Right atrium auricular region (tissue), 2 donors: ENCODE data around the gene SCART1. TPM values are rescaled to one million over a fixed set of nuclear protein-coding genes. Genes with fewer than 3 reads are reported as not detected.
A peak's percentile ranks its signal among the peaks of the same experiment; 100 is the strongest.

ENCODE experiments used
- DNase-seq: peaks from one replicate; pipeline ENCODE4 v3.0.0-alpha.2; 2019; ENCODE audit warnings: low spot score
- H3K27ac ChIP-seq, 2 donors: fragments of 200-600 bp; sonication (generic); 1 replicate in 1 of 2; 2 replicates in 1 of 2; pipeline ENCODE4 v1.5.1; 2016 to 2019
- H3K27me3 ChIP-seq, 2 donors: fragments of 200-600 bp; sonication (generic); one replicate each; pipeline versions ENCODE4 v1.5.1 to v1.6.0; 2017 to 2019
- H3K36me3 ChIP-seq: fragments of 200-600 bp; sonication (generic); one replicate; pipeline ENCODE4 v1.5.1; 2016
- H3K4me1 ChIP-seq, 2 donors: fragments of 200-600 bp; sonication (generic); one replicate each; pipeline versions ENCODE4 v1.5.1 to v1.6.0; 2017 to 2019
- H3K4me3 ChIP-seq, 2 donors: fragments of 200-600 bp; sonication (generic); 1 replicate in 1 of 2; 2 replicates in 1 of 2; pipeline ENCODE4 v1.5.1; 2017 to 2019; ENCODE audit warnings: mild to moderate bottlenecking in 1 of 2, moderate library complexity in 1 of 2
- H3K9me3 ChIP-seq, 2 donors: fragments of 200-600 bp; sonication (generic); one replicate each; pipeline ENCODE4 v1.5.1; 2019
- total RNA-seq, 2 donors: library from RNA; depleted of rRNA; stranded (reverse); fragments of >200 nt; gene quantifications; one replicate each; pipeline ENCODE4 v1.1.0, GENCODE V29; 2016
- TF ChIP-seq, protein P1 (sequence below), 2 donors: fragments of 200-600 bp; sonication (generic); IDR thresholded peaks; one replicate each; pipeline ENCODE4 v1.5.1; 2019; ENCODE audit warnings: antibody characterized with exemption in 2 of 2

SCART1 gene
- total RNA-seq, 2 donors from 2014 or later: 0.22 to 0.24 TPM

DNA sequence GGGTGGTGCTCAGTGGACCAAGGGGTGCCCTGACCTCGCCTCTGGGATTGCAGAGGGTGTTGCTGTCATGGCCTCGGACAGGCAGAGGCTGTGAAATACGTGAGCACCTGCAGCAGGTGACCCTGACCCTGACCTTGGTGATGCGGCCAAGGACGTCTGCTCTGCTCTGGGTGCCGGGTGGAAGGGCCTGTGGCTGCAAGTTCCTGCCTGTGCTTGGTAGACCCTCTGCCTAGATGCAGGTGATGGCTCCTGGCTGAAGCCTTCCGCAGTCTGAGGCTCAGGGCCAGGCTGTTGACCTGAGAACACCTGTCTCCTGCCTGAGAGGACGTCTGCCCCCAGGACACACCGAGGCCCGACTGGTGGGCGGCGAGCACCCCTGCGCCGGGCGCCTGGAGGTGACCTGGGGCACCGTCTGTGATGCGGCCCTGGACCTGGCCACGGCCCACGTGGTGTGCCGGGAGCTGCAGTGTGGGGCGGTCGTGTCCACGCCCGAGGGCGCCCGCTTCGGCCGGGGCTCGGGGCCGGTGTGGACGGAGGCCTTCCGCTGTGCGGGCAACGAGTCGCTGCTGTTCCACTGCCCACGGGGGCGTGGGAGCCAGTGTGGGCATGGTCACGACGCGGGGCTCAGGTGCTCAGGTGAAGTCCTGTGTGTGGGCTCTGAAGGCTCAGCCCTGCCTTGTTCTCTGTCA, 4.4 kb downstream of the SCART1 start:
- peak; percentile 38 for DNase-seq
- Histone ChIP-seq H3K36me3 (no peaks in the 10 kb centered on the region), H3K27me3 (no peaks in the 10 kb centered on the region), H3K4me3 (no peak overlapping the region), H3K9me3 (no peaks in the 10 kb centered on the region), H3K27ac (no peak overlapping the region), H3K4me1 (no peaks in the 10 kb centered on the region)
- TF ChIP-seq, protein P1, sequence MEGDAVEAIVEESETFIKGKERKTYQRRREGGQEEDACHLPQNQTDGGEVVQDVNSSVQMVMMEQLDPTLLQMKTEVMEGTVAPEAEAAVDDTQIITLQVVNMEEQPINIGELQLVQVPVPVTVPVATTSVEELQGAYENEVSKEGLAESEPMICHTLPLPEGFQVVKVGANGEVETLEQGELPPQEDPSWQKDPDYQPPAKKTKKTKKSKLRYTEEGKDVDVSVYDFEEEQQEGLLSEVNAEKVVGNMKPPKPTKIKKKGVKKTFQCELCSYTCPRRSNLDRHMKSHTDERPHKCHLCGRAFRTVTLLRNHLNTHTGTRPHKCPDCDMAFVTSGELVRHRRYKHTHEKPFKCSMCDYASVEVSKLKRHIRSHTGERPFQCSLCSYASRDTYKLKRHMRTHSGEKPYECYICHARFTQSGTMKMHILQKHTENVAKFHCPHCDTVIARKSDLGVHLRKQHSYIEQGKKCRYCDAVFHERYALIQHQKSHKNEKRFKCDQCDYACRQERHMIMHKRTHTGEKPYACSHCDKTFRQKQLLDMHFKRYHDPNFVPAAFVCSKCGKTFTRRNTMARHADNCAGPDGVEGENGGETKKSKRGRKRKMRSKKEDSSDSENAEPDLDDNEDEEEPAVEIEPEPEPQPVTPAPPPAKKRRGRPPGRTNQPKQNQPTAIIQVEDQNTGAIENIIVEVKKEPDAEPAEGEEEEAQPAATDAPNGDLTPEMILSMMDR (IDR thresholded peaks at IDR 0.05): no peak

DNA sequence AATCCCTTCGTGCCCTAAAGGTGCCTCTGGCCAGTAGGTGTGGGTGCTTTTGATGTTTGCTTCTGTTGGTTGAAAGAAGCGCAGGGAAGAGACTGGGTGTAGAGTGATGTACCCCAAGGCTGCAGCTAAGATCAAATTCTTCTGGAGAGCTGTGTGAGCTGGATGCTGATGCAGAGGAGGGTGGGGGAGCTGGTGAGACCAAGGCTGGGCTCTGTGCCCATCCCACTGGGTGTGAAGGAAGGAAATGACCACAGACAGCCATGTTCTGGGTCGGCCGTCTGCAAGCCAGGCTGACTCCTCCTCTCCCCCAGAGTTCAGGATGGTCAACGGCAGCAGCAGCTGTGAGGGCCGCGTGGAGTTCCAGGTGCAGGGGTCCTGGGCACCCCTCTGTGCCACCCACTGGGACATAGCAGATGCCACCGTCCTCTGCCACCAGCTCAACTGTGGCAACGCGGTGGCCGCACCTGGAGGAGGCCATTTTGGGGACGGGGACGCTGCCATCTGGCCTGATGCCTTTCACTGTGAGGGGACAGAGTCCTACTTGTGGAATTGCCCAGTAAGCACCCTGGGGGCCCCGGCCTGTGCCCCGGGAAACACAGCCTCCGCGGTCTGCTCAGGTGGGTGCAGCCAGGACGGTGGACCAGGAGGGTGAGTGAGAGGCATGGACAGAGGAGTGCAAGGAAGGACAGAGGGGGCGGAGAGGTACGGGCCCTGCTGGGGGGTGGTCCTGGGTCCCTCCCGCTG, 5.1 kb downstream of the SCART1 start:
- Histone ChIP-seq H3K9me3 (no peaks in the 10 kb centered on the region), H3K4me1 (no peaks in the 10 kb centered on the region), H3K27ac (no peak overlapping the region), H3K27me3 (no peaks in the 10 kb centered on the region), H3K4me3 (no peak overlapping the region), H3K36me3 (no peaks in the 10 kb centered on the region)
- DNase-seq: peak; percentile 21
- TF ChIP-seq, protein P1 (IDR thresholded peaks at IDR 0.05): no peak

DNA sequence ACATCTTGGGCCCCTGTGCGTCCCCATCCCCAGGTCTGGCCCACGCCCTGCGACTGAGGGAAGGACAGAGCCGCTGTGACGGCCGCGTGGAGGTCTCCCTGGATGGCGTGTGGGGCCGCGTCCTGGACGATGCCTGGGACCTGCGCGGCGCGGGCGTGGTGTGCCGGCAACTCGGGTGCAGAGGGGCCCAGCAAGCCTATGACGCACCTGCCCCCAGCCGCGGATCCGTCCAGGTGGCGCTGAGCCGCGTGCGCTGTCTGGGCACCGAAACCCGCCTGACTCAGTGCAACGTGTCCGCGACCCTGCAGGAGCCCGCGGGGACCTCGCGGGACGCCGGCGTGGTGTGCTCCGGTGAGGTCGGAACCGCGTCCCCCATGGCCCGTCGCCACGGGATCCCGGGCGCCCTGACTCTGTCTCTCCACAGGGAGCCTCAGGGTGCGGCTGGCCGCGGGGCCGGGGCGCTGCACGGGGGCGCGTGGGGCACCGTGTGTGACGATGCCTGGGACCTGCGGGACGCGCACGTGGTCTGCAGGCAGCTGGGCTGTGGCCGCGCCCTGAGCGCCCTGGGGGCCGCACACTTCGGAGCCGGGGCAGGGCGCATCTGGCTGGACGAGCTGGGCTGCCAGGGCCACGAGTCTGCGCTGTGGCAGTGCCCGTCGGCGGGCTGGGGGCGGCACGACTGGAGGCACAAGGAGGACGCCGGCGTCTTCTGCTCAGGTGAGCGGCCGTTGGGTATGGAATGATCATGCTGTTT, 5.9 kb downstream of the SCART1 start:
- Histone ChIP-seq H3K27ac (no peak overlapping the region), H3K9me3 (no peaks in the 10 kb centered on the region), H3K4me3 (no peak overlapping the region), H3K27me3 (no peaks in the 10 kb centered on the region), H3K4me1 (no peaks in the 10 kb centered on the region), H3K36me3 (no peaks in the 10 kb centered on the region)
- DNase-seq: peak; percentile 49
- TF ChIP-seq, protein P1 (IDR thresholded peaks at IDR 0.05): no peak

DNA sequence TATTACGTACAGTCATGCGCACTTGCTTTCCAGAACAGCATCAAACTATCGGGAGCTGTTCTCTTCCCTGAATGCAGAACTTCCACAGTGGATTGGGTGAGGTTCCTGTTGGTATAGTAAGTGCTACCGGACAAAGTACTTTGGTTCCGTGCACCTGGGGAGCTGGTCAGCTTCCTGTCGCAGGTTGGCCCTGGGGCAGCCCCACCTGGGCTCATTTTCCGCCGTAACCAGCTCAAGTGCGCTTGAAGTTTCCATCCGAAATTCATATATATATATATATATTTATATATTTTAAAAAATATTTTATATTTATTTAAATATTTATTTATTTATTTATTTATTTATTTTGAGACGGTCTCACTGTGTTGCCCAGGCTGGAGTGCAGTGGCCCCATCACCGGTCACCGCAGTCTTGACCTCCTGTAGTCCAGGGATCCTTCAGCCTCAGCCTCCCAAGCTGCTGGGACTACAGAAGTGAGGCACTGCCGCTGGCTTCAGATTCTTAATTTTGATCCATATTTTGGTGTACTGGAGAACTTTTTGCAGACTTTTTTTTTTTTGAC, 6.5 kb downstream of the SCART1 start:
- Histone ChIP-seq H3K27ac (no peak overlapping the region), H3K27me3 (no peaks in the 10 kb centered on the region), H3K4me3 (no peak overlapping the region), H3K36me3 (no peaks in the 10 kb centered on the region), H3K4me1 (no peaks in the 10 kb centered on the region), H3K9me3 (no peaks in the 10 kb centered on the region)
- TF ChIP-seq, protein P1 (IDR thresholded peaks at IDR 0.05): no peak
- DNase-seq: peak; percentile 57

DNA sequence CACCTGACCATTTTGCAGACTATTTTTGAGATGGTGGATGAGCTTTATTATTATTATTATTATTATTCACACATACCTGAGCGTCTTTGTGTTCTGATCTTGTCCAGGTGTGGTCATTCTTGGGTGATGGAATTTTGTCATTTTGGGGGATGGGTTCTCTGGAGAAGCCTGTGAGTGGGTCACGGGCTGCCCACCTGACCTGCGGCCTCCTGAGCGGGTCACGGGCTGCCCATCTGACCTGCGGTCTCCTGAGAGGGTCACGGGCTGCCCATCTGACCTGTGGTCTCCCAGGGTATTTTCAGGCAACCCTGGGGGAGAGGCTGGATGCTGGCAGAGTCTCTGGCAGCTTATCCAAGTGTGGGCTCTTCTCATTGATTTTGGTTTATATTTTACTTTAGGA, 7.3 kb downstream of the SCART1 start:
- no peak overlapping the region for H3K27ac ChIP-seq
- no peaks in the 10 kb centered on the region for H3K36me3 ChIP-seq
- peak; percentile 16 for DNase-seq
- TF ChIP-seq, protein P1 (IDR thresholded peaks at IDR 0.05): no peak
- H3K9me3 ChIP-seq: no peaks in the 10 kb centered on the region
- H3K4me1 ChIP-seq: no peaks in the 10 kb centered on the region
- no peak overlapping the region for H3K4me3 ChIP-seq
- H3K27me3 ChIP-seq: no peaks in the 10 kb centered on the region
